Measurements from ENCODE around the gene SCAF1.

SCAF1 gene

DNA sequence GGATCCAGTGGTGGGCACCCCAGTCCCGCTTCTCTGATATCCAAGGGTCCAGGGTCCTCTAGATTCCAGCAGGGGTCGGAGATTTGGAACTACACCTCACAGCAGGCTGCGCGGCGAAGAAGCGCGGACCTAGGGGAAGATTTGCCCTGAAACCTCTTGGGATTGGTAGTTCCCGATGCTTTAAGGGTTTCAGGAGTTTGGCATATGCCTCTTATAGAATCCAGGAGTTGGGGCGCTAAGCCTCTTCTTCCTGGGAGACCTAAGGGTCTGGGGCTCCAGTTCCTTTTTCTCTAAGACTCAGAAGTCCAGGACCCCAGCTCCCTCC lies 24.1 kb downstream of the SCAF1 start:
- DNase-seq (ENCODE audit: low read depth, low spot score), result no peak

DNA sequence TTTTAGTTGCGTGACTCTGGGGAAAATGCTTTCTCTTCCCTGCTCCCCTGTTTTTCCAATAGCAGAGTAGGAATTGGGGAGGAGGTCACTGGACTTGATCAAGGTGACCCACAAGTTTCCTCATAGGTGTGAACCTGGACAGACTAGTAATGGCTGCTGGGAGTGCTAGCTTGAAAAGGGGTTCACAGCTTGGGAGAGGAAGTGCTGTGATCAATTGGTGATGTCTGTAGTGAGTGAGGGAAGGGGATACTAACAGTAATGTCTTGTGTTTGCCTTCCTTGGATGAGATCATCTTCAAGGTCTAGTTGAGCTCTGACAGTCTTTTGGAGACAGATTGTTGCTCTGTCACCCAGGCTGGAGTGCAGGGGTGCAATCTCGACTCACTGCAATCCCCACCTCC lies 25.5 kb downstream of the SCAF1 start:
- no peak for DNase-seq (ENCODE audit: low read depth, low spot score)

DNA sequence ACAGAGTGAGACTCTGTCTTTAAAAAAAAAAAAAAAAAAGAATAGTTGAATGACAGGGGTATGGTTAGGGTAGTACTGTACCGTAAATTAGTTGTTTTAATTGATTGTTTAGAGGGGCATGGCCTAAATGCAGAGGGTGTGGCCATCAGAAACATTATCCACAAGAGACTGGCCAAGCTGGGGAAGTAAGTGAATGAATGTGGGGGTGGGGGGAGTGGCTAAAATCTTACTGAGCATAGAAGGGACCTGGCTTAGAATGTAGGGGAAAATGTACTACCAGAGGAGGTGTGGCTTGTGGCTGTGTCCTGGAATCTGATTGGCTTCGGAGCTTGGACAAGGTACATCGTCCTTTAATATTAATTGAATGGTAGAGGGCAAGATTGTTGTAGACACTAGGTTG lies 27.5 kb downstream of the SCAF1 start:
- DNase-seq (ENCODE audit: low read depth, low spot score), result no peak

DNA sequence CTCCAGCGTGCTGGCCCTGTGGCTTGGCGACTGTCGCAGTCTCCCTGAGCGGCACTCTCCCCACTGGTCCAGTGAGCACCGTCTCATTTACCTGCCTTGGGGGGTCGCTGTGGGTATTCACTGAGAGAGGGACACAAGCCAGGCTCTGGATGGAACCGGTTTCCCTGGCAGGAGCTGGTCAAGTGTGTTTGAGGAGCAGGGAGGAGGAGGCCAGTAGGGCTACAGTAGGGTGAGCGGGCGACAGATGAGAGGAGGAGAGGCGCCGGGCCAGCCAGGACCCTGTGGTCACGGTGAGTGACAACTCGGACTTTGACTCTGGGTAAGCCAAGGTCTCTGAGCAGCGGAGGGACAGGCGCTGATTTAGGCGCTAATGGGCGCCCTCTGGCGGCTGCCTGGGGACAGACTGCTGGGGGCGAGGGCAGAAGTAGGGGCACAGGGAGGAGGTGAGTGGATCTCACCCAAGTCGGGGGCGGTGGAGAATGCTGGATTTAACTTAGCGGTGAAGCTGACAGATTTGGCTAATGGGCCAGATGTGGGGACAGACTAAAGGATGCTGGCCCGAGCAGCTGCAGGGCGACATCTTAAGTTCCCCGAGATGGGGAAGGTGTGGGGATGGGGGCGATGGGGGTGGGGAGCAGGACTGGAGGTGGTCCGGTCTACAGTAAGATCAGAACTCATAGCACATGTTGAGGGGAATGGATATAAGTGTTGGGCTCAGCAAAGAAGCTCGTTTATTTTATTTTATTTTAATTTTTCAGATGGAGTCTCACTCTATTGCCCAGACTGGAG lies 30.3 kb downstream of the SCAF1 start:
- DNase-seq (ENCODE audit: low read depth, low spot score), result peak; percentile 58

DNA sequence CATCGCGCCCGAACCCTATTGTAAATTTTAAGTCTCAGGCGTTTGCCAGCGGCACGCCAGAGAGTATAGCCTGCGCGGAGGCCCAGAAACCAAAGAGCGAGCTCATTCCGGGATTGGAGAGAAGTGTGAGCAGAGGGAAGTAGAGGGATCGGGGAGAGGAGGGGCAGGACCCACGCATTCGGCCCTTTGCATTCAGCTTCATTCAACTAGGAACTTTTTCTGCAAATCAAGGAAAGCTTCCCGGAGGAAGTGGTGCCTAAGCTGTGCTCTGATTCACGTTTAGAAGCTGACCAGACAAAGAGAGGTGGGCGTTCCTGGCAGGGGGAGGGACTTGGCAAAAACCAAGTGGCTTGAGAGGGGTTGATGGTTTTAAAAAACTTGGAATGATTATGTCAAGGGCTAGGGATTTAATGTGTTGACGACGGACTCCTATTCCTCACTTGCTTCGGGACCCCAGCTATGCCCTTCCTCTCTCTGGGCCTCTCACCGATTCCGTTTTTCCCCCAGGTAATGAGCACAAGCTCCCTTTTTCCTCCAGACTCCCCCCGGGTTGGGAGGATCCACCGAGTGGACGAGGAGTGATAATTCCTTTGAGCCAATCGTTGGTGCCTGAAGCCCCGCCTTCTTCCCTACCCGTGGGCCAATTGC lies 34.3 kb downstream of the SCAF1 start:
- no peak for DNase-seq (ENCODE audit: low read depth, low spot score)

DNA sequence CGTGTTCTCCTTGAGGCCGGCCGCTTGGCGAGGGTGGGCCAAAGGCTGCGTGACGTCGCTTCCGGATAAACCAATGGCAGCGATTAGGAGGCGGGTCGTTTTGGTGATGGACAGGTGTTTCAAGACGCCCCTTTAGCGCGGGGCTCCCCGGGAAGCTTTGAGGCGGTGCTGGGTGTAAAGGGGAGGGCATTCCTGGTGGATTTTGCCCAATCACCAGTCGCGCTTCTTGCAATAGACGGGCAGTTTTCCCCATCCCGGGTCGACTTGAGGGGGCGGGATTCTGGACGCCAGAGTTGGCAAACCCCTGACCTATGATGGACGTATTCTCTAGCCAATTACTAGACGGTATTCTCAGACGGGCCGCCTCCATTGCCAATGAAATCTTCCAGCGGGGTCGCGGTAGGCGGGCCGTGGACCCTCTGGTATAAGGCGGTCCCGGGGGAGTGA lies 34.8 kb downstream of the SCAF1 start:
- peak; percentile 98 for DNase-seq (ENCODE audit: low read depth, low spot score)

DNA sequence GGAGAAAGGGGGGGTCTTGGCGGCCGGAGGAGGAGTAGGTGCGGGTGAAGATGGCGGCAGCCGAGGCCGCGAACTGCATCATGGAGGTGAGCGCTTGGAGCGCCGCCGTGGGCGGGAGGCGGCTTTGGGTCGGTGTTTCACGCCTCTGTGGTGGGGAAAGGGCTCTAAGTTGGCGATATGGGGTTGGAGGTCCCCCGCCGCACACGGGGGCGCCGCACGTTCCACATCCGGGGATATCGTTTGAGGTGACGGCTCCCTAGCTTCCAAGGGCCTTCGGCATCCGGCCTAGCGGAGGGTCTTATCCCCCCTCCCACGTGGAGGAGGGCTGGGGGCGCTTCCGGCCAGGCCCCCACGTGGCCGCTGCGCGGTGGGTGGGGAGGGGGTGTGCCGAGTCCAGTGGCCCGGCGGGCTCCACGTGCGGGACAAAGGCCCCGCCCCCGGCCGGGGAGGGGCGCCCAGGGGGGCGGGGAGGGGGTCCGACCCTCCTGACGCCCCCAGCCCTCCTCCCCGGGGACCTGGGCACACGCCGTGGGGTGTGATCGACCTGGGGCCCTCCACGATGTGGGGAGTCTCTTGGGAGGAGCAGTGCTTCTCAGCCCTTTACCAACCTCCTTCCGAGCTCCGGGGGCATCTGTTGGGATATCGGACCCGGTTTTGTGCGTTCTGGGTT lies 35.4 kb downstream of the SCAF1 start, which contains the start of gene PRMT1:
PRMT1 (plus strand) TSS at position 41 of the 670 bp plus-strand sequence; CDS start at position 51, 10 bp downstream.
- no peak for DNase-seq (ENCODE audit: low read depth, low spot score)

DNA sequence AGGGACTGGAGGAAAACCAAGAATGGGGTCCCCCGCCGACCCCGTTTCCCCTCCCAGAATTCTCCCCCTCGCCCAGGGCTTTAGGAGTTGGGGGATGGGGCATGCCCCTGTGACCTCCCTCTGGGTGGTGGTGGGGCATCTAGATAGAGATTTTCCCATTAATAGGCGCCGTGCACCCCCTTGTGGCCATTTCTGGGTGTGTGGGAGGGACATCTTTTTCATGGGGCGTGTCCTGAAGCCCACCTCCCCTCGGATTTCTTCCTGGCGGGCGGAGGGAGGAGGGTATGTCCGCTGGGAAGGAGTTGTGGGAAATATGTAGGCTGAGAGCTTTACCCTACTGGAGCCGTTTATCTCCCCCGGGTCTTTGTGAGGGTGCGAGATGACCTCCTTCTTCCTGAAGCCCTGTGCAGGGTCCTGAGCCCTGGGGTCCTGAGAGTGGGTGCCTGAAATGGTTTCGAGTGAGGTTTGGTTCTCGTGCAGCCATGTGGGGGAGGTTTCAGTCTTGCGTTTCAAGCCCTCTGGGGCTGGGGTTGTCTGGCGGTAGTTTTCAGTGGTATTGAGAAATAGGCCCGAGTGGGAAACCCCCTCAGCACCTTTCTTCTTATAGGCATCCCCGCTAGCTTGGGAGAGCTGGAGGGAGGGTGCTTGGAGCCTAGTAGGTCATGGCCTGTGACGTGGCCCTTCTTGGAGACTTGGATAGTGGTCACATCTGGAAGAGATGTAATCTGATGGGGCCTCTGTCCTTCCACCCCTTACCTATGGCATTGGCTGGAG lies 36.1 kb downstream of the SCAF1 start:
- DNase-seq (ENCODE audit: low read depth, low spot score), result peak; percentile 68

DNA sequence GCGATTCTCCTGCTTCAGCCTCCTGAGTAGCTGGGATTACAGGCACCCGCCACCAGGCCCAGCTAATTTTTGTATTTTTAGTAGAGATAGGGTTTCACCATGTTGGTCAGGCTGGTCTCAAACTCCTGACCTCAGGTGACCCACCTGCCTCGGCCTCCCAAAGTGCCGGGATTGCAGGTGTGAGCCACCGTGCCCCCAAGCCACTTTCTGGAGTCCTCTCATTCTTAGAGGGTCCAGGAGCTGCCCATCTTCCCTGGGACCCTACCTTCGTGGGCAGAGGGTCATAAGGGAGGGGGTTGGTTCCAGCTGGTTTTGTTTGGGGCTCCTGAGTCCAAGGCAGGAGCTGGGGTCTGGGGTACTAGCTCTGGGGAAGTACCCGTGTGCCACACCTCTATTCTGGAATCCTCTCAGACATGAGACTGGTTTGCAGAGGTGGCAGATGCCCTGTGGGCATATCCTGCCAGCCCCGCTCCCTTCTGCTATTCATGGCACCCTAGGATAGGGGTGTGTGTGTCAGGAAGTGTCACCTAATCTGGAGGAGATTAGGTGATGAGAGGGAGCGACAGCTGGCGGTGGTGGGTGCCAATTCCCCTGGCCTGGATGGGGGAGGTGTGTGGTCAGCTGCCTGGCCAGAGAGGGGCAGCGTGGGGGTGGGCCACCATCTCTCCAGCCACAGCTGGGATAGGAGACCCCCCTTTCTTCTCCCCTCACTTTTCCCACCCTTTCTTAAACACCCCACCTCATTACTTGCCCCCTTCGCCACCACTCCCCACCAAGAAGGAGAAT lies 37.2 kb downstream of the SCAF1 start:
- DNase-seq (ENCODE audit: low read depth, low spot score), result no peak

DNA sequence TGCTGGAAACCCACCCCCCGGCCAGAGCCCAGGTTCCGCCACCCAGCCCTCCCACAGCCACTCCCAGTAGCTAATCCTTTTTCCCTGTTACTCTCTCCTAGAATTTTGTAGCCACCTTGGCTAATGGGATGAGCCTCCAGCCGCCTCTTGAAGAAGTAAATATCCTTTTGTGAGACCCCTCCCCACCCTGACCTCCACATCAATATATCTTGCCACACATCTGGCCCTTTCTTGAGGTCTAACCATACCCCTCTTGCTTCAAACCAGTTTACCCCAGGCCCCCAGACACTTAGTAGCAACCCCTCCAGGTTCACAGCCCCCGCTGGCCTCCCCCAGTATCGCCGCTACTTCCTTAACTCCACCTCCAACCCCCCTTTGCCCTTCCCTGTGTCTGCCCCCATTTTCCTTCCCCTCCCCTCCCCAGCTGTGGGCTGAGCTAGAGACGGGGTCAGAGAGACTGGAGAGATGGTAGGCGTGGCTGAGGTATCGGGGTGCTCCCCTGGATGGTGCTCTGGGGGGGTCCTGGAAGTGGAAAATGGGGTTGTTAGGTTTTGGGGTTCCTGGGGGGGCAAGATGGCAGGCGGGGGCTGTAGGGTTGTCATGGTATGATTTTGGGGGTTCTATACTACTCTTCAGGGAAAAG lies 37.9 kb downstream of the SCAF1 start:
- no peak for DNase-seq (ENCODE audit: low read depth, low spot score)

DNA sequence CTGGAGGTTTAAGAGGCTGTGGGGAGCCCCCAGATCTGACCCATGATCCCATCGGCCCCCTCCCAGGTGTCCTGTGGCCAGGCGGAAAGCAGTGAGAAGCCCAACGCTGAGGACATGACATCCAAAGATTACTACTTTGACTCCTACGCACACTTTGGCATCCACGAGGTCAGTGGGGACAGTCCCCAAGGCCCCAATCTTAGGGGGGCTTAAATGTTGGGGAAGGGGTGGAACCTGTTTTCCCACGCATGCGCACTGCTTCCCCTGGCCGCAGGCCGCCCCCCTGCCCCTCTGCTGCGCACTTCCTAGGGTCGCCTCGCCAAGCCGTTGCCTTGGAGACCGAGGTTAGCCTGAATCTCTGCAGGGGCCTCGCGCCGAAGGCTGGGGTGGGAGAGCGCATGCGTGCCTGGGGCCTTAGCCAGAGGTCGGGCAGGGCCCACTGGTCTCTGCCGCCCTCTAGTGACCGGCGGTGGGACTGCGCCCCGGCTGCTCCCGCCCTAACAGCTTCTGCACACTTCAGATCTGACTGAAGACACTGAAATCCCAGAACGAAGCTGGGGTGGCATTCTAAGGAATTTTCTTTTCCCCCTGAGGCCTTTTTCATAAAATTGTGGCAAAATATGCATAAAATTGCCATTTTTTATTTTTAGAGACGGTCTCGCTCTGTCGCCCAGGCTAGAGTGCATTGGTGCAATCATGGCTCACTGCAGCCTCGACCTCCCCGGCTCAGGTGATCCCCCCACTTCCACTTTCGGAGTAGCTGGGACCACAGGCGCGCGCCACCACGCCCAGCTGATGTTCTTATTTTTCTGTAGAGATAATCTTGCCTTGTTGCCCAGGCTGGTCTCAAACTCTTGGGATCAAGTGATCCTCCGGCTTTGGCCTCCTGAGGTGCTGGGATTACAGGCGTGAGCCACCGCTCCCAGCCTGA lies 38.7 kb downstream of the SCAF1 start:
- peak; percentile 92 for DNase-seq (ENCODE audit: low read depth, low spot score)

DNA sequence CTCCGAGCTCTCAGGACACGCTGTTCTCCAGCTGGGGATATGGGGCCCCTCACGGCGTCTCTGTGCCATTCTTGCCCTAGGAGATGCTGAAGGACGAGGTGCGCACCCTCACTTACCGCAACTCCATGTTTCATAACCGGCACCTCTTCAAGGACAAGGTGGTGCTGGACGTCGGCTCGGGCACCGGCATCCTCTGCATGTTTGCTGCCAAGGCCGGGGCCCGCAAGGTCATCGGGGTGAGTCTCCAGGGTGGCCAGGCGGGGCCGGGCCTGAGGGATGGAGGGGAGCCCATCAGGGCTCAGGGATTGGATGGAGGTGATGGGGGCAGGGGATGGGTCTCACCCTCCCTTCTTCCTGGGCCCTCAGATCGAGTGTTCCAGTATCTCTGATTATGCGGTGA lies 39.8 kb downstream of the SCAF1 start:
- no peak for DNase-seq (ENCODE audit: low read depth, low spot score)

DNA sequence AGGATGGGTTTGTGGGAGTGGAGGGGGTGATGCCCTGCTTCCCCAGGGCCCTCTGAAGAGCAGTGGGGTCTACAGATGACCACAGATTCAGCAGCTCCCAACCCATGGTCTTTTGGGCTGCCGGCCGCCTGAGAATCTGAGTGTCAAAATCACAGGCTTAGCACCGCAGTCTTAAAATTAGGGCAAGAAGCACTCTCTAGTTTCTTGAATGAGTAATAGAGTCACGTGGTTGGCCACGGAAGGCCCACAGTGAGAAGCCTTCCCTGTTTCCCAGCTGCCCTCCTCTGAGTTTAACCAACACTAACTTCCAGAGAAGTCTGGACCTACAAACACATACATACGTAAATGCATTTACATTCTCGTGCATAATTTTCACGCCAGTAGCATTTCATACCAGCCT lies 40.3 kb downstream of the SCAF1 start:
- no peak for DNase-seq (ENCODE audit: low read depth, low spot score)

DNA sequence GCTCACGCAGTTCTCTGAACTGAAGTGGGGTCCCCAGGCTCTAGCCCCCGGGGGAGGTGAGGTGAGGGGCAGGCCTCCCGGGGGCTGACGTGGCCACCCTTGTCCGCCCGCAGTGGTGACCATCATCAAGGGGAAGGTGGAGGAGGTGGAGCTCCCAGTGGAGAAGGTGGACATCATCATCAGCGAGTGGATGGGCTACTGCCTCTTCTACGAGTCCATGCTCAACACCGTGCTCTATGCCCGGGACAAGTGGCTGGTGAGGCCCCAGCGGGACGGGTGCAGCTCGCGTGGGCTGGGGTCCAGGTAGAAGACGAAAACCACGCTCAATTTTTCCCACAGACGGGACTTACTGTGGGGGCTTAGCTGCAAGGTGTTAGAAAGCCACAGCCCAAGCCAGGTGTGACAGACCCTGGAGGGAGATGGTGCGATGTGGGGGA lies 41.8 kb downstream of the SCAF1 start:
- DNase-seq (ENCODE audit: low read depth, low spot score), result no peak

DNA sequence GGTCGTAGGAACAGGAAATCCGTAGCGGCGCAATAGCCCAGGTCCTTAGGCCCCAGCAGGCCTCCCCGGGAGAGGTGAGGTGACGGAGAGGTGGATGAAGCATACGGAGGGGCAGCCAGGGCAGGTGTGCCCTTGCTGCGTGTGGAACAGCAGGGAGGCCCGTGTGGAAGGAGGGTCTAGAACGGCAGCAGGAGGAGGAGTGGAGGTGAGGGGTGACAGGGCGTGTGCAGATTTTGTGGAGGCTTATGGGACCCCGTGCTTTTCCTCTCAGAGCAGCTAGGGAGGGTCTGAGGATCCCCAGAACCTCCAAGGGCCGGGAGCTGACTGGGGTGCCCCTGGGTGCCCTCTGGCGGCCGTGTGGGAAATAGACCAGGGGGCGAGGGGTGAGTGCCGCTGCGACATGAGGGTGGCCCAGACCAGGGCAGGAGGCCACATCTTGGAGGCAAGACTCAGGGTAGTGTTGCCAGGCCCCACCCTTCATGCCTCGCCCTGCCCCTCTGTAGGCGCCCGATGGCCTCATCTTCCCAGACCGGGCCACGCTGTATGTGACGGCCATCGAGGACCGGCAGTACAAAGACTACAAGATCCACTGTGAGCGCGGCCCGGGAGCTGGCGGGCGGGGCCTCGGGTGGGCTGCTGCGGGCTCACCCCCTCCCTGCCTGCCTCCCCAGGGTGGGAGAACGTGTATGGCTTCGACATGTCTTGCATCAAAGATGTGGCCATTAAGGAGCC lies 42.4 kb downstream of the SCAF1 start:
- no peak for DNase-seq (ENCODE audit: low read depth, low spot score)

DNA sequence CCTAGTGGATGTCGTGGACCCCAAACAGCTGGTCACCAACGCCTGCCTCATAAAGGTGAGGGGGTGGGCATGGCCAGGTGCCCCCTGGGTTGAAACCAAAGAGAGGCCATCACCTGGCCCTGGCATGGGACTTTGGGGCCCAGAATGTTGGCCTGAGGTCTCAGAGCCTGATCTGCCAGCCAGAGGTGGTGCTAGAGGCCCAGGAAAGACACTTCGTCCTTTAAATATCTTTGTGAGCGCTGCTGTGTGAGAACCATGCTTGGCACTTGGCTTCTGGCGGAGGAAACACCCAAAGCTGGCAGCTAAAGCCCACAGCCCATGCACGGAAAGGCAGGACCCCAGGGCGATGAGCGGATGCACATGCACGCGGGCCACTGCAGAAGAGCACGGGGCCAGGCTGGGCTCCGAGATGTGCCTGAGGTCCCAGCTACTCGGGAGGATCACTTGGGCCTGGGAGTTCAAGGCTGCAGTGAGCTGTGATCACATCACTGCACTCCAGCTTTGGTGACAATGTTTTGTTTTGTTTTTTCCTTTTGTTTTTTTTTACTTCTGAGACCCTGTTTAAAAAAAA lies 43.1 kb downstream of the SCAF1 start:
- DNase-seq (ENCODE audit: low read depth, low spot score), result no peak

DNA sequence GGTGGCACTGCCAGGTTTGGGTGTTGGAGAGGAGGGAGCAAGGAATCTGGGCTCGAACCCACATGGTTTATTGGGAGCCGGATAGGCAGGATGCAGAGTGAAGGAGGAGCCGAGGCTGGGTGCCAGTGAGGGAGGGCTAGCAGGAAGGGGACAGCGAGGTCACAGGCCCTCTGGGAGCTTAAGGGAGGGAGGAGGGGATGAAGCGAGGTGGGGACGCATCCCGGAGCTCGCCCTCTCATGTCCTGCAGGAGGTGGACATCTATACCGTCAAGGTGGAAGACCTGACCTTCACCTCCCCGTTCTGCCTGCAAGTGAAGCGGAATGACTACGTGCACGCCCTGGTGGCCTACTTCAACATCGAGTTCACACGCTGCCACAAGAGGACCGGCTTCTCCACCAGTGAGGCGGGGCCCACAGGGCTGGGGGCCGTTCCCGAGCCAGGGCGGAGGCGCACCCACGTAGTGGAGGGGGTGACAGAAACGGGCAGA lies 43.9 kb downstream of the SCAF1 start:
- DNase-seq (ENCODE audit: low read depth, low spot score), result no peak

DNA sequence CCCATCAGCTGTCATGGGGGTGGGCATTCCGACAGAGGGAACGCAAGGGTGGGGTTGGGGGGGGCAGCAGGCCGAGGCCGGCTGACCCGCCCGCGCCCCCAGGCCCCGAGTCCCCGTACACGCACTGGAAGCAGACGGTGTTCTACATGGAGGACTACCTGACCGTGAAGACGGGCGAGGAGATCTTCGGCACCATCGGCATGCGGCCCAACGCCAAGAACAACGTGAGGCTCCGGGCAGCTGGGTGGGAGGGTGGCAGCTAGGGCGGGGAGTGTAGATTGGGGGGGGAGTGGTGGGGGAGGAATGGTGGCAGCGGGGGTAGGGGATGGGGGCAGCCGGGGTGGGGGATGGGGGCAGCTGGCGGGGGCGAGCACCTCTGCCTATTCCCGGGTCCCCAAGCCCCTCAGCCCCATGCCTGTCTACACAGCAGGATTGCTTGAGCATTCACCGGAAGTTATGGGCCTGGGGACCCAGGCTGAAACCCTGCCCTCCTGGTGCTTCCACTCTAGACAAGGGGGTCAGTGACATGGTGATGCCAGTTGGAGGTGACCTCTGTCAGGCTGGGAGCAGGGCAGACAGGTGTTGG lies 44.6 kb downstream of the SCAF1 start:
- DNase-seq (ENCODE audit: low read depth, low spot score), result no peak
